GM13976 (cell line): ENCODE measurements around the gene TAS2R40.

Experiments
- DNase-seq: peaks from one replicate; pipeline ENCODE4 v3.0.0; 2012; ENCODE audit warnings: low spot score
- in situ Hi-C: fragments of 300-500 bp; cut with MboI; formaldehyde crosslinking; loops from one replicate; pipeline ENCODE4 v1.12.0; 2022; ENCODE audit warnings: low sequenced_read_pairs, mixed read lengths, inconsistent platforms; ENCODE audit not compliant: unreplicated experiment
- TF ChIP-seq, protein P1 (sequence below): IDR thresholded peaks from 2 replicates; pipeline ENCODE4 v1.5.1; 2012; ENCODE audit warnings: borderline replicate concordance, mild to moderate bottlenecking; ENCODE audit not compliant: insufficient read depth; ENCODE audit errors: extremely low read depth, missing control alignments, control extremely low read depth

TAS2R40 gene

DNA sequence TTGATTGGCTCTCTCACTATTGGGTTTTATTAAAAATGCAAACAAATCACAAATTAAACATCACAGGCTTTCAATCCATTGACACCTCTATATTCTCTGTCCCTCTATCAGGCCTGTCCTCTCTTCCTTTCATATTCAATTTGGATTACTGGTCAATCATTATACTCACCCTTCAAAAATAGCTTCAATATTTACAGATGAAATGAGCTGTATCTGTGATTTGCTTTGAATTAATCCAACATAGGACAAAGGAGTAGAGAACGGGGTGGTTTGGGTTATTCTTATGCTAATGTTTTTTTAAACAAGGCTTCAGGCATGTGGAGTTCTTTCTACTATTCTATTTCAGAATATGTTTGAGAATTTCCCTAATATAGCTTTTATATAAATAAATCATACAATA lies 36.3 kb upstream of the TAS2R40 start:
- in situ Hi-C loops: no loop called here
- no peak for DNase-seq
- TF ChIP-seq, protein P1, sequence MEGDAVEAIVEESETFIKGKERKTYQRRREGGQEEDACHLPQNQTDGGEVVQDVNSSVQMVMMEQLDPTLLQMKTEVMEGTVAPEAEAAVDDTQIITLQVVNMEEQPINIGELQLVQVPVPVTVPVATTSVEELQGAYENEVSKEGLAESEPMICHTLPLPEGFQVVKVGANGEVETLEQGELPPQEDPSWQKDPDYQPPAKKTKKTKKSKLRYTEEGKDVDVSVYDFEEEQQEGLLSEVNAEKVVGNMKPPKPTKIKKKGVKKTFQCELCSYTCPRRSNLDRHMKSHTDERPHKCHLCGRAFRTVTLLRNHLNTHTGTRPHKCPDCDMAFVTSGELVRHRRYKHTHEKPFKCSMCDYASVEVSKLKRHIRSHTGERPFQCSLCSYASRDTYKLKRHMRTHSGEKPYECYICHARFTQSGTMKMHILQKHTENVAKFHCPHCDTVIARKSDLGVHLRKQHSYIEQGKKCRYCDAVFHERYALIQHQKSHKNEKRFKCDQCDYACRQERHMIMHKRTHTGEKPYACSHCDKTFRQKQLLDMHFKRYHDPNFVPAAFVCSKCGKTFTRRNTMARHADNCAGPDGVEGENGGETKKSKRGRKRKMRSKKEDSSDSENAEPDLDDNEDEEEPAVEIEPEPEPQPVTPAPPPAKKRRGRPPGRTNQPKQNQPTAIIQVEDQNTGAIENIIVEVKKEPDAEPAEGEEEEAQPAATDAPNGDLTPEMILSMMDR: no peak

DNA sequence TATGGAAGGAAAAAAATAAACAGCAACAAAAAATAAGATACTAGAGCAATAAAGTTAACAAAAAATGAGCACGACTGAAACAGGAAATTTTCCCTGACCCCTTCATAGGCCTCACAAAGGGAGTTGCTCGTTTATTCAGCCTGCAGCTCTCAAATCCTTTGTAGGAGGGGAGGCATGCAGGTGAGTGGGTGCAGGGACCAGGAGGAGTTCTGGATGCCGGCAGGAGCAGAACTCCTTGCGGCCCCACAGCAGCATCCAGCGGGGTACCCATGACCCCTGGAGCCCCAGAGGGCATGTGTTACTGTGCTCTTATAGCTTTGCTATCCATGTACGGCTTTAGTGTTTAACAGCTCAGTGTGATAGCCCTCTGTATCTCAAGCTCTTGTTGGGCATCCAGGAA lies 32.8 kb upstream of the TAS2R40 start:
- in situ Hi-C loops: no loop called here
- no peak for DNase-seq
- TF ChIP-seq, protein P1: no peak

DNA sequence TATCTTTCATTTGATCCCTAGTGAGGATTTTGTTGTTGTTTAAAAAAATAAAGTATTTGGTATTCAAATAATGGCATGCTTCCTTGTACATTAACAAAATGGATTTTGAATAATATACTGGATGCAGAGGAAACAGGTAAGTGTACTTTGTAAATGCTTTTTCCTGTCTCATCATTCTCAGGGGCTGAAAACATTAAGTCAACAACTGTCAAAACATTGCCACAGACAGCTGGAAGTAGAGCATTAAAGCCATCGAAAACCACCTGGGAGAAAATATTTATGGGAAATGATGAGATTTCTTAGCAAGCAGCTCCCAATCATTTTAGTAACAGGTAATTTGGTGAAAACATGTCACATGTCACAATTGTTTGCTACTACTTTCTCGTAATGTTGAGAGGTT lies 28.0 kb upstream of the TAS2R40 start:
- no peak for DNase-seq
- TF ChIP-seq, protein P1: no peak
- in situ Hi-C loops: loop anchor here (10.0 kb wide), 1 partner anchor 339 kb away; the partner anchor contains the start of gene EPHB6

DNA sequence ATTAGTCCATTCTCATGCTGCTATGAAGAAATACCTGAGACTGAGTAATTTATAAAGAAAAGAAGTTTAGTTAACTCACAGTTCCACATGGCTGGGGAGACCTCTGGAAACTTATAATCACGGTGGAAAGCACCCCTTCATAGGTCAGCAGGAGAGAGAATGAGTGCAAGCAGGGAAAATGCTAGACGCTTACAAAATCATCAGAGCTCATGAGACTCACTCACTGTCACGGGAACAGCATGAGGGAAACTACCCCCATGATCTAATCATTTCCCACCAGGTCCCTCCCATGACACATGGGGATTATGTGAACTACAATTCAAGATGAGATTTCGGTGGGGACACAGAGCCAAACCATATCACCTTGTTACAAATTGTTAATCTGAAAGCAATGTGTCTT lies 22.8 kb upstream of the TAS2R40 start:
- in situ Hi-C loops: loop anchor here (10.0 kb wide), 1 partner anchor 344 kb away; the partner anchor contains the start of gene EPHB6
- DNase-seq: no peak
- TF ChIP-seq, protein P1: no peak

DNA sequence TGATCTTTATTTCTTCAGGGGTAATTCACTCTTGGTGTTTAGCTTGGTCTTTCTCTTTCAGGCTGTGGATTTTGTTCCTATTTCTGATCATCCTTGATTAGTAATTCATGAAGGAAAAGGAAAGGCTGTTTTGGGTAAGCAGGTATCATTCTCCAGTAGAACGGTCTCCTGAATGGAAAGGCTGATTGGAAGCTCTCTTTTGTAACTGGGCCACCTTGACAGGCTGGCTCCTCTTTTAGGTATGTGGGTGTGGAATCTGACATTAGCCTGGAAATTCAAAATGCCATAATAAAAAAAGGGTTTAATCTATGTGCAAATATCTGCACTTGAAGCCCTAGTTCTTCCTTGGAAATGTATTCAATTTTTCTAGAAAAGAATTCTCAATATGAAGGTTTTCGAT lies 19.7 kb upstream of the TAS2R40 start:
- TF ChIP-seq, protein P1: no peak
- DNase-seq: no peak
- in situ Hi-C loops: loop anchor here (25.0 kb wide), 1 partner anchor 565 kb away; no protein-coding TSS in a partner anchor

DNA sequence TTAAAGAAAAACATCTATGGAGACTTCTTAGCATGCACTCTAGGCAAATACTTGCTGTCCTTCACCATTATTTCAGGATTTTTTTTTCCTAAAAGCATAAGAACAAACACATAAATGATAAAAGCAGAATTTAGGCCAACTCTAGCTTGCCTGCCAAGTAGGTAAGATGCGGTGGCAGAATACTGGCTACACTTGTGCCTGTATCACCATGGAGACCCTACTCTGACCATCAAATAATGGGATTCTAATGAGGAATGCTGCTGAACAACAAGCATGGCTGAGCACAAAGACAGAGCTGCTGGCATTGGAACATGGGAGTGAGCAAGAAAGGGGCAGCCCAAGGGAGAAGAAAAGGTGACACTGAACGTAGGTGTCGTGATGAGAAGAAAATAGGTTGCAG lies 18.5 kb upstream of the TAS2R40 start:
- in situ Hi-C loops: loop anchor here (25.0 kb wide), 1 partner anchor 566 kb away; no protein-coding TSS in a partner anchor
- no peak for DNase-seq
- TF ChIP-seq, protein P1: no peak
